ENCODE results near the gene FOXP1.

Gene FOXP1

DNA sequence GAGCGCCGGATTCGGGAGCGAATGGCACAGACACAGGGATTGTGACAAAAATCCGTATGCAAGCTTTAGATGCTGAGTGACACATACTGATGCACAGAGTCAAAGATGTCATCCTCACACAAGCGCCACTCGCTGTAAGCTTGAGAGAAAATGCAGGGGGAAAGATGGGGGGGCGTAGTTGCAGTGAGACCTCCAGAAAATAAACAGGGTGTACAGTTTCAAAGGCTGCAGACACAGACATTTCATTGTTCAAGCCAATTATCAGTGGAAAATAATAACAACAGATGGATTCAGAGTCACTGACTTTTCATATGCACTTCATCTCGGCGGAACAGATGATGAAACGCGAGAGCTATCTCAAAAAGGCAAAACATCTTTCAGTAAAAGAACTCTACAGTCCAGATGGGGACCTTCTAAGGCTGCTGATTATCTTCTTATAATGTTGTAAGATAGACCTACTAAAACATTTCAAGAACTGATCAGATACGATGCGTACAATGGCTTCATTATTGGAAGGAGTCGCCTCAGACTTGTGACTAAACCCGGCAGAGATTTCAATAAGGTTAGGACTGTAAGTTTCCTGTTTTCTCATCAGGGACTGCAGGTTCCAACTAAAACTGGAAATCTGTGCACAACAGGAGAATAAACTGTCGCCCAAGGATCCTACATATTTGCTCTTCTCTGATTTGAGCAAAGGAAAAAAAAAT is 275.4 kb downstream of the FOXP1 start:
- no peak for DNase-seq (ENCODE audit: low read depth)

DNA sequence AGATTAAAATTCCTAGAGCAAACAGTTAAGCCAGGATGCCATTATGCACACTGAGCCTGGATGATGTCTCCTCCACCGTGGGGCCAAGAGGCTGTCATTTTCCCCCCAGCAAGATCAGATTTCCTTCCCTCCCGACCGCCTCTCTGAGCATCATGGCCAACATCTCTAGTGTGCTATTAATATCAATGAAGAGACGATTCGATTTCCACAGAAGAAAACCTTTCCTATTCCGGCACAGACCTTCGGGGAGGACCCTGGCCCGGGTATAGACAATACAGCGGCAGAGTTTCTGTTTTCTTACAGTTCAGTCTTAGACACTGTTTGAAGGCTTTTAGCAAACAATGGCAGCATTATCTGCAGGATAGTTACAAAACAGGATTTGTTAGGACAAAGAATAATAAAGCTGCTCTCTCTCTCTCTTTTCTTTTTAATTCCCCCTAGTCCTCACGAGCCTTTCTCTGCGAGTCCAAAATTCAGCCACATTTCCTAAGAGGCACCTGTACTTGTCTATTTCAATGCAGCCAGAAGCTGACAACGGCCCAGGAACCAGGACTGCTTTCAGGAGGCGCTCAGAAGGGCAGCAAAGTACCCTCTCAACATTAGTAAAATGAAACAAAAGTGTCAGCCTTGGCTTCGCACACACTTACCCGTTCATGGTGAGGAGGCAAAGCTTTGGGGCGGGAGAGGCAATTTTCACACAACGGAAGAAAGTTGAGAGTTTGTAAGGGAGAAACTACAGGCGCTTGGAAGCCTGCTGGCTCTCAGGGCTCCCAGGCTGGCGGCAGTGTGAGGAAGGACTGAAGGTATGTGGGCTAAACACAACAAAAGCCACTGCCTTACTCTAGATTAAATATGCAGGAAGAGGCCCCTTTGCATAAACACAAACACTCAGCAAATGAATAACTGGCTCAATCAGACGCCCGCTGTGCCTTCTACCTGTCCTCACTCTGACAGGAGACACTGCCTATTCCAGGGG is 278.0 kb downstream of the FOXP1 start:
- no peak for DNase-seq (ENCODE audit: low read depth)

GRCh38 chr3:71304684-71305083 is 278.8 kb downstream of the FOXP1 start:
- DNase-seq (ENCODE audit: low read depth) = no peak

DNA sequence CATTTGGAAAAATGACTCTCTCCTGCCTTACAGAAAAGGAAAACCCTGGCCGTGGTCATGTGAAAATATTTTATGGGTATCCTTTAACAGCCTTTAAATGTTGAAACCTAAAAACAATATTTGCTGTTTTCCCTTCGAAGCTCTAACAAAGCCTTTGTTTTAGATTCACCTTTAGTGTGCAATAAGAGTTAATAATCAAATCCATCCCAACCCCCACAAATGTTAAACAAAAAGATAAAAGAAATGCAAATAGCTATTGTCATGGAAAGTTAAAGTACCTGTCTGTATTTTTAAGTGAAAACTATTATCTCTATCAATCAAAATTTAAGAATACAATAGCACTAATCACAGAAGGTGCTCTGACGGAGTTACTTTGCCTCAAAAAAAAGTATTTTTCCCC is 279.3 kb downstream of the FOXP1 start:
- no peak for DNase-seq (ENCODE audit: low read depth)

DNA sequence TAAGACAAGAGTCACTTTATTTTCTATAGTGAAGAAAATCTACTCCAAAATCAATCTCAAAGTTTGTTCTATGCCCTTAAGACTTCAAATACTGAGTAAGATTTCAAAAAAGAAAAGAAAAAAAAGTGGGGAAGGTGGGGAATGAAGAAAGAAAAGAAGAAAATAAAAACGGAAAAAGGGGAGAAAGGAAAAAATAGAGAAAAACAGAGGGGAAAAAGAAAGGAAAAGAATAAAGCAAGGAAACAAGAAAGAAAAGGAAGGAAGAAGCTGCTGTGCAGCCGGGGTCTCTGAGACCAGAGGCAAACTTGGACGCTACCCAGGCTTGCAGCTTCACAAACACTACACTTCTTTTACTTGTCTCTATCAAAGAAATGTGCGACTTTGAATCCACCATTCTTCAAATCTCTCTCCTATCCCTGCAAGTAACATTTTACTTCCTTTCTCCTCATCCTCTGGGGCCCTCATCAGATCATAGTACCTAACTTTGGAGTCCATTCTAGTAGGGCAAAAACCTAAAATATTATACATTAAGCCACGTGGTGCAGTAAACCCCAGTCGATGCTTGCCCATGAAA is 279.8 kb downstream of the FOXP1 start:
- no peak for DNase-seq (ENCODE audit: low read depth)

GRCh38 chr3:71302604-71303003 is 280.9 kb downstream of the FOXP1 start:
- no peak for DNase-seq (ENCODE audit: low read depth)

- no peak for DNase-seq (ENCODE audit: low read depth)
Measured at GRCh38 chr3:71300951-71301393, 282.6 kb downstream of the FOXP1 start.

DNA sequence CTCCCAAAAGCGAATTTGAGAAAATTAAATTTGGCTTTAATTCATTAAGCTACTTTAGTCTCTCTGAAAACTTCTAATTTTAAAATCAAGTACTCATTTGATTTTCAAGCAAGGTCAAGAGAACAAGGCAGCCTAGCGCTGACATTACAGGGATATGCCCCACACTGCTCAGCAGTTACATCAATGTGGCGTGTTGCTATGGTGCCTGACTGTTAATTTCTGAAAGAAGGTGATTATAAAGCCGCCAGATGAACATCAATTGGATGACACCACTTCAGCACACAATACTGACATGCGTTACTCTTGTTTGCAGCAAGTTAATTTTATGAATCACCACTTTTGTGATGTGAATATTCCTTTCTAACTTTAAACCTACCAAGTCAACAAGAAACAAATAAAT is 284.4 kb downstream of the FOXP1 start:
- no peak for DNase-seq (ENCODE audit: low read depth)

DNA sequence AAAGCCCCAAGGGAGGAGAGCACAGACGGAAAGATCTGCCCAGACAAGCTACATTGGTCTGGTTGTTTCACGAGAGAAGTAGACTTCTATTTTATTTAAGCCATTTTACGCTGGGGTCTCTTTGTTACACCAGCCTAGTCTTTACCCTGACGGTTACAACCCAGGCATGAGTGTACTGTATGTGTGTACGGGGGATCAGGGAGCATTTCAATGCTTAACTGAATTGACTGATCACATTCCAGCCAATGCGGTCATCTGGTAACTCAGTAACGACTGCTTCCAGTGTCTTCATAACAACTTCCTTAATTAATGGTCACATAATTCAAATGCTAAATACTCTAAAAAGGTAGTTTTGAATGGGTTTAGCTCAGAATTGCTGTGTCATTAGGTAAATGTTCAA is 288.6 kb downstream of the FOXP1 start:
- DNase-seq (ENCODE audit: low read depth) = no peak

- no peak for DNase-seq (ENCODE audit: low read depth)
Measured at GRCh38 chr3:71290301-71290700, 293.2 kb downstream of the FOXP1 start.

GRCh38 chr3:71288269-71288930 is 295.1 kb downstream of the FOXP1 start:
- DNase-seq (ENCODE audit: low read depth) = no peak

- no peak for DNase-seq (ENCODE audit: low read depth)
Measured at GRCh38 chr3:71285086-71285485, 298.4 kb downstream of the FOXP1 start.

GRCh38 chr3:71282976-71283375 is 300.6 kb downstream of the FOXP1 start:
- no peak for DNase-seq (ENCODE audit: low read depth)

- no peak for DNase-seq (ENCODE audit: low read depth)
Measured at GRCh38 chr3:71281280-71281679, 302.2 kb downstream of the FOXP1 start.

GRCh38 chr3:71277341-71277740 is 306.2 kb downstream of the FOXP1 start:
- no peak for DNase-seq (ENCODE audit: low read depth)

DNA sequence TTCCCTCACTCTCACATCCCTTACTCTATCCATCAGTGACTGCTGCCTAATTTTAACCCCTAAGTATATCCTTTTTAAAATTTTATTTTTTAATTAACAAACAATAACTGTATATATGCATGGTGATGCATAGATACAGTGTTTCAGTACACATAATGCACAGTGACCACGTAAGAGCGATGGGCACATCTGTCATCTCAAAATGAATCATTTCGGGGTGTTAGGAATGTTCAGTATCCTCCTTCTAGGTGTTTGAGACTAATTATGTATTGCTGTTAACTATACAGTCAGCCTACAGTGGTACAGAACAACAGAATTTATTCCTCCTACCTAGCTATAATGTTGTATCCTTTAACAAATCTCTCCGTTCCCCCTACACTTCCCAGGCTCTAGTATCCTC is 307.0 kb downstream of the FOXP1 start:
- DNase-seq (ENCODE audit: low read depth) = no peak

DNA sequence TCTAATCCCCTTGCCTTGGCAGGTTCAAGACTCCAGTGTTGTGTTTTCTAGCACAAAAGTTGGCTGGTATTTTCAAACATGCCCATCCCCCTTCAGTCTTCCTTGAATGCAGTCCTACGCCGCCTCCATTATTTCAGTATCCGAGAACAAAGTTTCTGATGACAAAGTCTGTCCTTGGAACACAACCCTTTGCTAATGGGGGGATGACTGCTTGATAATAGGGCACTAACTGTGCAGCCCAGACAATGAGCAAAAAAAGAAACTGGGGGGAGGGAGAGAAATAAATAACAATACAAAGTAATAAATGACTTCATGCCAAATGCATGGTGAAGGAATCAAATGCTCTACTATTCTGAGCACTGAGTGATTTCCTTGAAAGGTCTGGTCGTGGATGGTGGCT is 310.1 kb downstream of the FOXP1 start:
- DNase-seq (ENCODE audit: low read depth) = no peak

- no peak for DNase-seq (ENCODE audit: low read depth)
Measured at GRCh38 chr3:71271596-71271995, 311.9 kb downstream of the FOXP1 start.

DNA sequence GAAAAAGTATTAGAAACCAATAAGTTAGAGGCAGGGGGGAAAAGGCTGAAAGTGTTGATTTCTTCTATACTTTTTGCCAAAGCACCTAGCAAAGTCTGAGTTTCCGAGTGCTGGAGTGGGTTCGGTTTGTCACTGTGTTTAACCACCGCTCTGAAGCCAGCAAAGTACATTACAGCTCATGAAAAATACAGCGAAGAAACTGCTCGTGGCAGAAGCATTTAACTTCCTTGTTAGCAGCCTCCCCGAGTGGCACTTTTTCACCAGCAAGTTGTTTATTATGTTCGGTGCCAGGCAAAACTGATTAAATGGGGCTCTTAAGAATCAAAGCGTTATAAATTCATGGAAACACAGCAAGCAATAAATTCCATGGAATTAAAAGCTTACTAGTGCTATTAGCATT is 313.6 kb downstream of the FOXP1 start:
- DNase-seq (ENCODE audit: low read depth) = no peak

DNA sequence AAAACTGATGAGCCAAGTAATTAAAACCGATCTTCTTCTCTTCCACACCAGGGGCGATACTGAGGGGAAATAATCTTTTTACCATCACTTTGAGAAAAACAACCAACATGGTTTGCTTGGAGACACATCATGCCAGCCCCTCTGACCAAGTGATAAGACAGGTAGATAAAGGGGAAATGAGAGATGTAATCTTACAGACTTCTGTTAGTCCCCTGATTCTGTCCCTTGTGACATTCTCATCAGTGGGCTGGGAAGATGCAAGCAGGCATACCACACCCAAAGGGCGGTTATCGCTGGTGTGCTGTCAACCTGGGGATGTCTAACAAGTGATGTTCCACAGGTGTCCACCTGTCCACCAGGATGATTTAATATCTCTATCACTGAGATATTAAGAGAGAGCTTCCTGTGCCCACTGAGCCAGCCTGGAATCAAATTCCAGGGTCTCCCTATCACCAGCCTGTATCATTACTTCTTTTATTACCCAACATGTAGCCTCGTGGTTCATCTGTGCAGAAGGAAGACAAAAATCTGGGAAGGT is 315.0 kb downstream of the FOXP1 start:
- DNase-seq (ENCODE audit: low read depth) = no peak

DNA sequence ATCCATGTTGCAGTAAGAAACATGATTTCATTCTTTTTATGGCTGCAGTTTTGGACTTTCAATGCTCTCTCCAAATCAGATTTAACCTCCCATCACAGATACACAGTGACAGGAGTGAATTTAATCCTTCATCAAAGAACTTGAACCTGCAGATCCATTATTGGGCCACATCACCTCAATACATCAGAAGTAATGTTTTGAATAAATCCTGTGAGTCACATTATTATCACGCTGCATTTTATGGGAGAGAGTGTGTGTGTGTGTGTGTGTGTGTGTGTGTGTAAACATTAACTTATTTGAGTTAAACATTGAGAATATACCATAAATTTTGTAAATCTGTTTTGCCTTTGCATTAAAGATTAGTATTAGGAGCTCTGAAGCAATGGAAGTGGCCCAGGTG is 316.7 kb downstream of the FOXP1 start:
- no peak for DNase-seq (ENCODE audit: low read depth)

DNA sequence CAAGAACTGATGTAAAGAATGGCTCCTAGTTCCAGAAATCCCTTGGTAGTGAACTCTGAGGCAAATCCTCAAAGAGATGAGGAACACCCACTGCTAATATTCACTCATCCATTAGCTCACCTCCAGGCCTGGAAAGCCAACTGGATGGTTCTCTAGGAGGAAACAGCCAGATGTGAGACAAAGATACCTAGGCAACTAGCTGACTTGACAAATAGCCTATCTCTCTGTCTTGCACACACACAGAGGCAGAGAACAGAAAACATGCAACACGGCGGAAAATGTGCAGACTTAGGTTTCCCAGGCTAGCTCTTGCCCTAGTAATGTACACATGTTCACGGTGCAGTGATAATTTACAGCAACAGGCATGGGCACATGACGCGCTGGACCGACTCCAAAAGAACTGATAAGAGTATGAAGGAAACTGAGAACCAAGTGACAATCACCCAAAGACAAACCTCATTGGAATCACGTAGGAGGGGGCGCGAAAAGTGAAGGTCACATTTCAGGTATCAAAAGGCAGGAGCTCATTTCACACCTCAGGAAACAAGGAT is 318.1 kb downstream of the FOXP1 start:
- no peak for DNase-seq (ENCODE audit: low read depth)

All from T-helper 22 cell (primary cell).